ENCODE results near the gene SLC25A4.

DNA sequence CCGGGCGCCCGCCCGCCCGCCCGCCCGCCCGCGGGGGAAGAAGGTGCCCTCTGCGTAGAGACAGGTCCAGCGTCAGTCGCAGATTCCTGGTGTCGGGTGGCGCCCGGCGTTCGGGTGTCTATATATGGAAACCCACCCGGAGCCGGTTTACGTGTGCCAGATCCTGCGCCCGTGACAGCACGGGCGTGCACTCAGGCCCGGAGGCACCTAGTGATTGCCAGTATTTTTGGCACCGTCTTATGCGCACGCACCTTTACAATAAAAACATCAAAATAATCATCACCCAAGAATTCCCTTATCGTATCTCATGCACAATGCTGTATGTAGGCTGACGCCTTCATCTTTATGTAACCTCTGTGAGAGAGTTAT, 519 bp downstream of the SLC25A4 start:
- TF ChIP-seq CTCF (IDR thresholded peaks at IDR 0.05; ENCODE audit: low read depth, low read length): no peak
- no peak for TF ChIP-seq EZH2phosphoT487 (IDR thresholded peaks at IDR 0.05; ENCODE audit: low read depth)
